Gastroesophageal sphincter (tissue), 4 donors: ENCODE results near the gene B4GALT5. TPM values are rescaled to one million over a fixed set of nuclear protein-coding genes. Genes with fewer than 3 reads are reported as not detected.
A peak's percentile ranks its signal among the peaks of the same experiment; 100 is the strongest.
"Not testable (repeated sequence)": the region's sequence is repeated elsewhere in the genome, so short reads cannot be mapped to it uniquely, and the experiment has no call there.

Source experiments
- ATAC-seq: fragments of 150-250 bp; one replicate; pipeline ENCODE4 v1.9.1; 2016; ENCODE audit warnings: mild to moderate bottlenecking, moderate library complexity
- H3K27ac ChIP-seq, 4 donors: fragments of 200-600 bp; sonication (generic) in 3 of 4; 1 replicate in 3 of 4; 2 replicates in 1 of 4; pipeline ENCODE4 v1.5.1; 2016 to 2019
- H3K27me3 ChIP-seq: fragments of 200-600 bp; sonication (generic); one replicate; pipeline ENCODE4 v1.5.1; 2019
- H3K36me3 ChIP-seq, 2 donors: fragments of 200-600 bp; sonication (generic); one replicate each; pipeline ENCODE4 v1.5.1; 2019; ENCODE audit warnings: control low read depth in 1 of 2
- H3K4me1 ChIP-seq, 3 donors: fragments of 200-600 bp; sonication (generic); 1 replicate in 2 of 3; 2 replicates in 1 of 3; pipeline ENCODE4 v1.5.1; 2016 to 2019; ENCODE audit warnings: control low read depth in 2 of 3
- H3K4me3 ChIP-seq, 2 donors: fragments of 200-600 bp; sonication (generic); one replicate each; pipeline ENCODE4 v1.5.1; 2019; ENCODE audit warnings: mild to moderate bottlenecking in 1 of 2, moderate library complexity in 1 of 2
- H3K9me3 ChIP-seq, 3 donors: fragments of 200-600 bp; sonication (generic); one replicate each; pipeline ENCODE4 v1.5.1; 2017 to 2019; ENCODE audit warnings: control low read depth in 2 of 3
- CTCF ChIP-seq, 4 experiments: fragments of 200-600 bp in 2 of 4; fragments of 450-650 bp in 2 of 4; sonication (generic) in 1 of 4; IDR thresholded peaks; one replicate each; pipeline ENCODE4 v1.5.1; 2017 to 2019; ENCODE audit warnings: antibody characterized with exemption in 4 of 4, mild to moderate bottlenecking in 2 of 4, moderate library complexity in 2 of 4
- EP300 ChIP-seq: sonication (generic); formaldehyde crosslinking; IDR thresholded peaks from one replicate; pipeline ENCODE4 v1.6.1; 2017; ENCODE audit warnings: antibody characterized with exemption, mild to moderate bottlenecking
- POLR2A ChIP-seq, 2 donors: fragments of 450-650 bp; IDR thresholded peaks; one replicate each; pipeline ENCODE4 v1.6.1; 2017; ENCODE audit warnings: antibody characterized with exemption in 2 of 2, mild to moderate bottlenecking in 2 of 2, moderate library complexity in 1 of 2
- POLR2AphosphoS5 ChIP-seq: sonication (generic); formaldehyde crosslinking; IDR thresholded peaks from one replicate; pipeline ENCODE4 v1.6.1; 2017; ENCODE audit warnings: antibody characterized with exemption
- WGBS, 2 donors: methylation state at CpG; one replicate each; pipeline ENCODE4 v1.1.5; 2018; ENCODE audit warnings: low coverage in 1 of 2; 5-methylcytosine and 5-hydroxymethylcytosine counted together
- total RNA-seq, 4 donors: library from RNA; depleted of rRNA; stranded (reverse); fragments of >200 nt; gene quantifications; one replicate each; pipeline ENCODE4 v1.1.0, GENCODE V29; 2016

Gene B4GALT5
- total RNA-seq, result 10 to 100 TPM; 20.2 to 35.6 (median 28.8) TPM

DNA sequence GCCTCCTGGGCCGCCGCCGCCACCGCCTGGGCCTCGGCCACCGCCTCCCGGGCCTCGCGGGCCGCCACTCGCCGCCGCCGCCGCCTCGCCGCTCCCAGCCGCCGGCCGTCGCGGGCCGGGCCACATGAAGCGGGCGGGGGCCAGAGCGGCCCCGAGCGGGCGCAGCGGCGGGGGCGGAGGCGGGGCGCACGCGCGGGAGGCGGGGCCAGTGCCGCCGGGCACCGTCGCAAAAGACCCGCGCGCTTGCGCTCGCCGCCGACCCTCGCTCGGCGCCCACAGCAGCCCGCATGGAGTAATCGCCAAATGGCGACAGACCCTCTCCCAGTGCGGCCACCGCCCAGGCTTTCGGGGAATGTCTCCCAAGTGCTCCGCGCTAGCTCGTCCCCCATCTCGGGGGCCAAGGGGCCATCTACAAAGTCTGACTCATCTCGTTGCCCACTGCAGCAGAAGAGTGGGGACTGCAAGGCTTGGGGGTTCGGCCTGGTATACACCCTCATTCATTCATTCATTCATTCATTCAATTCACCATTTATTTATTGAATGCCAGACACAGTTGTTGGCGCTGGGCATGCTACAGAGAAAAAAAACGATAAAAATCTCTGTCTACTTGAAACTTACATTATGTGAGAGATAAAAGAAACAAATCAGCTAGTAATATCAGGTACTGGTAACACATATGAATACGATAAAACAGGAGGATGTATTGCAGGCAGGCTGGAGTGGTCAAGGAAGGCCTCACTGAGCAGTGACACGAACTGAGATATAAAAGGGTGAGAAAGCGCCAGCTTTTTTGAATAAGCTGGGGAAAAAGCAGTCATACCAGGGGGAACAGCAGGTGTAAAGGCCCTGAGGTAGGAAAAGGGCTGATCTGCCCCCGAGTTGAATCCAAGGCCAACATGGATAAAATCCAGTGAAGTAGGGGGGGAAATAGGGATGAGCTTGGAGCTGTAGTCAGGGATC lies at the start of gene B4GALT5:
Gene B4GALT5 (minus strand): TSS at position 126 of the 960 bp plus-strand sequence. CDS start 188 bp downstream, outside the sequence.
- 8 to 24% methylated on average over 8 to 19 of the region's 70 CpGs for WGBS, 2 donors
- peaks cover 0 to 48% (median 20%) of the 10 kb centered on the region in 3 donors for H3K4me1 ChIP-seq
- H3K36me3 ChIP-seq, result no peaks in the 10 kb centered on the region
- TF ChIP-seq CTCF (IDR thresholded peaks at IDR 0.05) (no peak), POLR2AphosphoS5 (peak; percentile 49)
- H3K4me3 ChIP-seq, result peak within 1 kb of the TSS; percentile 78 to 96
- peak; percentile 94 for ATAC-seq
- H3K27ac ChIP-seq, result peak within 1 kb of the TSS; percentile 56 to 96 (median 92)
- no peaks in the 10 kb centered on the region for H3K9me3 ChIP-seq
- no peaks in the 10 kb centered on the region for H3K27me3 ChIP-seq

- TF ChIP-seq POLR2AphosphoS5 (no peak), CTCF (IDR thresholded peaks at IDR 0.05) (no peak), EP300 (no peak), POLR2A (IDR thresholded peaks at IDR 0.05) (no peak)
- ATAC-seq, result no peak
- no peaks in the 10 kb centered on the region for H3K36me3 ChIP-seq
- H3K4me3 ChIP-seq, result no peak overlapping the region
- H3K27me3 ChIP-seq, result no peaks in the 10 kb centered on the region
- 86 to 95% methylated on average over 4 to 12 of the region's 12 CpGs for WGBS, 2 donors
- H3K9me3 ChIP-seq, result no peaks in the 10 kb centered on the region
- H3K4me1 ChIP-seq, result peaks cover 0 to 28% (median 2%) of the 10 kb centered on the region in 3 donors
- H3K27ac ChIP-seq, result no peak overlapping the region
Observed at GRCh38 chr20:49762940-49763766, 49.5 kb upstream of the B4GALT5 start.

DNA sequence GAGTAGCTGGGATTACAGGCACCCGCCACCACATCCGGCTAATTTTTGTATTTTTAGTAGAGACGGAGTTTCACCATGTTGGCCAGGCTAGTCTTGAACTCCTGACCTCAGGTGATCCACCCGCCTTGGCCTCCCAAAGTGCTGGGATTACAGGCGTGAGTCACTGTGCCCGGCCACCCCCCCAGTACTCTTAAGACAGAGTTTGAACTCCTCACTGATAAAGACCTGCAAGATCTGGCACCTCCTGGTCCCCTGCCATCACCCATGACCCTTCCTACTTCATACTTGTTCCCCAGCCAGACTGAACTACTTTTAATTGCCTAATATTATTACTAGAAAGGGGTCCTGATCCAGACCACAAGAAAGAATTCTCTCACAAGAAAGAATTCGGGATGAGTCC lies 48.2 kb upstream of the B4GALT5 start:
- H3K4me3 ChIP-seq, H3K27me3 ChIP-seq, ATAC-seq, H3K9me3 ChIP-seq, H3K27ac ChIP-seq, H3K36me3 ChIP-seq: not testable (repeated sequence)
- H3K4me1 ChIP-seq, result peaks cover 0 to 18% (median 0%) of the 10 kb centered on the region in 3 donors
- 78 to 92% methylated on average over 2 to 6 of the region's 7 CpGs for WGBS, 2 donors

DNA sequence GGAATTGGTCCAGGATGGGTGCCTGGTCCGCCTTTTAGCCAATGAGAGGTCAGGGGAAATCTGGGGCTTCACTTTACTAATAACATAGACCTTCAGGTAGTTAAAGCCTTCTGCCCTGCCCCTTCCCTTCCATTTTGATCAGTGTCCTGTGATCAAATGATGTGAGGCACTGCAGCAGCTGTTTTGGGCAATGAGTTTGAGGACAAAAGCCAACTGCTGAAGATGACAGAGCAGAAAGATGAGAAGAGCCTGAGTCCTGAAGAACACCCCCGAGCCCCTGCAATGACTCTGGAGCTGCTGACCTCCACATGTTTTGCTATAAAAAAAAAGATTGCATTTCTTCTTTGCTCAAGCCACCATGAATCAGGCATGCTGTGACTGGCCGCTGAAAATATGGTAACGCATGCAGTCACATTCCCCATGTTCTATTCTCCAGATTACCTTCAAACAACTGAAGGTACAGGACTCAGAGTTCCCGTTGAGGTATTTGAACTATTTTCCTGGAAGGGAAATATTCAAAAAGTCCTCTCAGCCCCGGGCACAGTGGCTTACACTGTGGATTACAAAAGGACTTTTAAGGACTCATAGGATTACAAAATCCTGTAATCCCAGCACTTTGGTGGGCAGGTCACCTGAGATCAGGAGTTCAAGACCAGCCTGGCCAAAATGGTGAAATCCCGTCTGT lies 45.7 kb upstream of the B4GALT5 start:
- Histone ChIP-seq H3K4me3 (no peak overlapping the region), H3K4me1 (no peaks in the 10 kb centered on the region), H3K9me3 (no peaks in the 10 kb centered on the region), H3K27ac (no peak overlapping the region), H3K36me3 (no peaks in the 10 kb centered on the region), H3K27me3 (no peaks in the 10 kb centered on the region)
- 86% methylated on average over 5 of the region's 7 CpGs; no CpG with 5 or more reads in 1 of the 2 donors for WGBS, 2 donors
- ATAC-seq, result no peak
- TF ChIP-seq EP300 (no peak), POLR2AphosphoS5 (no peak), POLR2A (IDR thresholded peaks at IDR 0.05) (no peak), CTCF (IDR thresholded peaks at IDR 0.05) (no peak)

DNA sequence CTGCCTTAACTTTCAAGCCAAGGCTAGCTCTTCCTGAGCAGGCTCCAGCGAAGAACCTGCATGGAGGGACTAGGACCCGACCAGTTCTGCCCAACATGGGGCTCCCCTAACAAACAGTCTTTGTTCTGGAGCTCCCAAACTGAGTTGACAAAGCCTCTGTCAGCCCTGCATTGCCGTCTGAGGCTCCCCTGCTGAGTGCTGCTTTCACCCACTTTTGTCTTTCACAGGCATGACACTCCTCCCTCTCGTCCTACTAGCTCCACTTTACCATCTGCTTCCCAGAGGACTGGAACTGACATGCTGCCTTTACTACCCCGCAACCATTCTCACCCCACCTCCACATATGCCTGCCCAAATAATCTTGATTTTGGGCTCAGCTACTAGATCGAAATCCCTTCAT lies 45.1 kb upstream of the B4GALT5 start:
- Histone ChIP-seq H3K9me3 (no peaks in the 10 kb centered on the region), H3K27ac (no peak overlapping the region), H3K4me3 (no peak overlapping the region), H3K4me1 (no peaks in the 10 kb centered on the region), H3K36me3 (no peaks in the 10 kb centered on the region), H3K27me3 (no peaks in the 10 kb centered on the region)
- ATAC-seq, result no peak
- TF ChIP-seq CTCF (IDR thresholded peaks at IDR 0.05) (no peak), POLR2AphosphoS5 (no peak), EP300 (no peak), POLR2A (IDR thresholded peaks at IDR 0.05) (no peak)
- 73 to 82% methylated on average over 3 to 5 of the region's 6 CpGs for WGBS, 2 donors
